Activated CD4-positive, alpha-beta memory T cell treated with anti-CD3 and anti-CD28 coated beads, Interleukin-2, amount 10 ng/mL, durations not matched to agents 7 days and 5 days (primary cell): ENCODE measurements around the gene DIS3L2. TPM values are rescaled to one million over a fixed set of nuclear protein-coding genes. Genes with fewer than 3 reads are reported as not detected.
"Not testable (repeated sequence)": the region's sequence is repeated elsewhere in the genome, so short reads cannot be mapped to it uniquely, and the experiment has no call there.

Experiments used
- CTCF ChIA-PET: fragments of 350-600 bp; sonication (Branson Sonifier 250); formaldehyde crosslinking; loops from one replicate; lab custom pipeline; 2021; ENCODE audit warnings: antibody characterized with exemption, inconsistent platforms; lab: Charles Lee
- POLR2A ChIA-PET: fragments of 350-600 bp; sonication (Branson Sonifier 250); formaldehyde crosslinking; loops from one replicate; lab custom pipeline; 2021; ENCODE audit warnings: antibody characterized with exemption; lab: Charles Lee
- DNase-seq: peaks from one replicate; pipeline ENCODE4 v3.0.0-alpha.2; 2020
- H3K27ac Mint-ChIP-seq: one replicate; pipeline ENCODE4 v1.8.0; 2021; ENCODE audit warnings: mild to moderate bottlenecking, mixed read lengths
- H3K27me3 Mint-ChIP-seq: one replicate; pipeline ENCODE4 v1.8.0; 2021; ENCODE audit warnings: mixed read lengths
- H3K36me3 Mint-ChIP-seq: one replicate; pipeline ENCODE4 v1.8.0; 2021; ENCODE audit warnings: low read depth, mixed read lengths
- H3K4me1 Mint-ChIP-seq: one replicate; pipeline ENCODE4 v1.8.0; 2021; ENCODE audit warnings: mixed read lengths
- H3K4me3 Mint-ChIP-seq: one replicate; pipeline ENCODE4 v1.8.0; 2021; ENCODE audit warnings: mild to moderate bottlenecking, mixed read lengths
- H3K9me3 Mint-ChIP-seq: one replicate; pipeline ENCODE4 v1.8.0; 2021; ENCODE audit warnings: mixed read lengths
- total RNA-seq, 2 experiments: library from RNA; stranded (reverse); gene quantifications; one replicate each; pipeline ENCODE4 v1.2.3, GENCODE V29; 2021

The DIS3L2 gene
- total RNA-seq, 2 experiments from 2014 or later: 25.8 to 30.6 TPM

DNA sequence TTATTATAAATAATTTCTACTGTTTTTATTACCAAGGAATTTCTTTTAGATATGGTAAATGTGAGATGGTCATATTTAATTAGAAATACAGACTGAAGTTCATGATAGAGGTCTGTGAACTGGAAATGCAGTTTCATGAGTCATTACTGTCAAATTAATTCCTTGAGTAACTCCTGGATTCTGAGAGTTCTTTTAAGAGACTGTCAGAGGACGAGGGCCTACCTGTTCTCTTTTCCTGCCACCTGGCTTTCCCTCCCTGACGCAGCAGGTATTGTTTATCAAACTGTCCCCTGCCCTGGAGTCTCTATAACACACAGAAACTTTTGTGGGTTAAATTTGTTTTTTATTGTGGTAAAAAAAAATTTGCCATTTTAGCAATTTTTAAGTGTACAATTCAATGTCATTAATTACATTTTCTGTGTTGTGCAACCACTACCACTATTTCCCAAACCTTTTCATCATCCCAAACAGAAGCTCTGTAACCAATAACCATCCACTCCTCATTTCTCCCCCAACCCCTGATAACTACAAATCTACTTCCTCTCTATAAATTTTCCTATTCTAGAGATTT, 142.6 kb downstream of the DIS3L2 start:
- no peak for DNase-seq
- H3K4me3 Mint-ChIP-seq: no peak overlapping the region

DNA sequence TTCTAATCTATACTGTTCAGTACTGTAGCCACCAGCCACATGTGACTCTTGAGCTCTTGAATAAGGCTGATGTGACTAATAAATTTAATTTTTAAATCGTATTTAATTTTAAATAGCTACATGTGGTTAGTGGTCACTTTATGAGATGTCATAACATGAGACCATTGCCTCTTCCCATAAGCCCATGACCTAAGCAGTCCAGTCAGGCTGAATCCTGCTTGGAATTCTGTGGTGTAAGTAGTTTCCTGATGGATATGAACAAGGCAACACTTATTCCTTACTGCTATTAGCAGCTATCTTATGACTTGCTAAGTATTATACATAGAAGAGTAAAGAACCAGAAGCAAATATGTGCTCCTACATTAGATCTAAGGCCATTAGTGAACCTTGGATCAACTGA, 150.0 kb downstream of the DIS3L2 start:
- CTCF ChIA-PET: no interaction called here
- POLR2A ChIA-PET: no interaction called here
- Mint-ChIP-seq H3K4me1 (peaks cover 22% of the 10 kb centered on the region), H3K27me3 (peaks cover 10% of the 10 kb centered on the region), H3K27ac (no peak overlapping the region), H3K9me3 (peaks cover 6% of the 10 kb centered on the region), H3K36me3 (peaks cover 8% of the 10 kb centered on the region), H3K4me3 (no peak overlapping the region)
- DNase-seq: no peak

More for the DNA sequence above, 142.6 kb downstream of the DIS3L2 start:
- no peak overlapping the region for H3K27ac Mint-ChIP-seq
- H3K9me3 Mint-ChIP-seq: no peaks in the 10 kb centered on the region
- CTCF ChIA-PET: no interaction called here
- POLR2A ChIA-PET: no interaction called here
- no peaks in the 10 kb centered on the region for H3K27me3 Mint-ChIP-seq
- no peaks in the 10 kb centered on the region for H3K36me3 Mint-ChIP-seq
- H3K4me1 Mint-ChIP-seq: no peaks in the 10 kb centered on the region

DNA sequence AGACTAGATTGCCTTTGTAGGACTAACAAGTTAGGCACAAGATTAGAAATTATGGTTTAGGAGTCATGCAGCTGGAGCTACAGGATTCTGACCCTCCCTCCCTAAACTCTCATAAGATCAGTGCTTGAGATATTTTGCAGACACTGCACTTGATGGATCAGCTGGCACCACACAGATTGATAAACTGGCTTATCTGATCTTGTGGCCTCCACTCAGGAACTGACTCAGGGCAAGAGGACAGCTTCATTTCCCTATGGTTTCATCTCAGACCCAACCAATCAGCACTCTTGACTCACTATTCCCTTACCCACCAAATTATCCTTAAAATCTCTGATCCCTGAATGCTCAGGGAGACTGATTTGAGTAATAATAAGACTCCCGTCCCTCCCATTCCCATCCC, 152.3 kb downstream of the DIS3L2 start:
- POLR2A ChIA-PET: interaction anchor here (0.9 kb wide), 1 partner anchor 86 kb away, joined by 3 read pairs; no protein-coding TSS in a partner anchor
- peaks cover 8% of the 10 kb centered on the region for H3K36me3 Mint-ChIP-seq
- H3K4me3 Mint-ChIP-seq: no peak overlapping the region
- DNase-seq: peak; percentile 45
- no peak overlapping the region for H3K27ac Mint-ChIP-seq
- CTCF ChIA-PET: interaction anchor here (0.7 to 1.0 kb wide), 3 partner anchors 87 to 693 kb away, joined by 3 to 5 read pairs (median 4); no protein-coding TSS in a partner anchor
- H3K9me3 Mint-ChIP-seq: peaks cover 6% of the 10 kb centered on the region
- H3K4me1 Mint-ChIP-seq: peaks cover 22% of the 10 kb centered on the region
- H3K27me3 Mint-ChIP-seq: peaks cover 10% of the 10 kb centered on the region

DNA sequence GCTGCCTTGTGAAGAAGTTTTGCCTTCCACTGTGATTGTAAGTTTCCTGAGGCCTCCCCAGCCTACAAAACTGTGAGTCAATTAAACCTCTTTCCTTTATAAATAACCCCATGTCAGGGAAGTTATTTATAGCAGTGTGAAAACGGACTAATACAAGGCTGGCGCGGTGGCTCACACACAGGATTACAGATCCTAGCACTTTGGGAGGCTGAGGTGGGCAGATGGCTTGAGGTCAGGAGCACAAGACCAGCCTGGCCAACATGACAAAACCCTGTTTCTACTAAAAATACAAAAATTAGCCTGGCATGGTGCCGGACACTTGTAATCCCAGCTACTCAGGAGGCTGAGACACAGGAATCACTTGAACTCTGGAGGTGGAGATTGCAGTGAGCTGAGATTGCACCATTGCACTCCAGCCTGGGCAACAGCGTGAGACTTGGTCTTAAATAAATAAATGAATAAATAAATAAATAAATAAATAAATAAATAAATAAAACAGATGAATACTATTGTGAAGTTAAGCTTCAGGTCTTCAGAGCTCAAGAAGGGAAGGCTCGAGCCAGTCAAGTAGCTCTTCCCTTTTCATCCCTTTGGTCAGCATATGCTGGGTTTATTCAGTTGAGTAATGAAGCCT, 154.3 kb downstream of the DIS3L2 start:
- CTCF ChIA-PET, H3K4me3 Mint-ChIP-seq: not testable (repeated sequence)

DNA sequence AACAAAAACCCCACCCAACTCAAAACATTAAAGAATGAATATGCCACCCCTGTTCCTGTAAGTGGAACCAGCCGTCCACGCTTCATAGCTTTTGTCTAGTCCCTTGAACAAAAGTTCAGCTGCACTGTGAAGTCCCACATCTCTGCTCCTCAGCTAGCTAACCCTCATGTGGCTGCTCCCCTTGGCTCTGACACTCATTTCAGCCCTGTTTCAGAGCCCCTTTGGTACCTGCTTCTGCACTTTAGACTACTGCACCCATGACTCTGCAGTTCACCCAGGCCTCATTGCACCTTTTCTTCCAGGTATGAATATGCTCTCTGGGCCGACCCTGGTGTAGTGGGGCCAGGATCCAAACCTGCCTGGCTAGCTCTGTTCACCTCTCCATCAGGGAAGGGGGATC, 155.3 kb downstream of the DIS3L2 start:
- Mint-ChIP-seq H3K27me3 (peaks cover 7% of the 10 kb centered on the region), H3K4me1 (peaks cover 22% of the 10 kb centered on the region), H3K9me3 (peaks cover 6% of the 10 kb centered on the region), H3K36me3 (peaks cover 8% of the 10 kb centered on the region), H3K4me3 (no peak overlapping the region), H3K27ac (no peak overlapping the region)
- DNase-seq: no peak
- ChIA-PET CTCF (no interaction called here), POLR2A (no interaction called here)

More for the DNA sequence above, 154.3 kb downstream of the DIS3L2 start:
- H3K27ac Mint-ChIP-seq, H3K27me3 Mint-ChIP-seq, POLR2A ChIA-PET, DNase-seq, H3K9me3 Mint-ChIP-seq, H3K36me3 Mint-ChIP-seq: not testable (repeated sequence)
- peaks cover 22% of the 10 kb centered on the region for H3K4me1 Mint-ChIP-seq

DNA sequence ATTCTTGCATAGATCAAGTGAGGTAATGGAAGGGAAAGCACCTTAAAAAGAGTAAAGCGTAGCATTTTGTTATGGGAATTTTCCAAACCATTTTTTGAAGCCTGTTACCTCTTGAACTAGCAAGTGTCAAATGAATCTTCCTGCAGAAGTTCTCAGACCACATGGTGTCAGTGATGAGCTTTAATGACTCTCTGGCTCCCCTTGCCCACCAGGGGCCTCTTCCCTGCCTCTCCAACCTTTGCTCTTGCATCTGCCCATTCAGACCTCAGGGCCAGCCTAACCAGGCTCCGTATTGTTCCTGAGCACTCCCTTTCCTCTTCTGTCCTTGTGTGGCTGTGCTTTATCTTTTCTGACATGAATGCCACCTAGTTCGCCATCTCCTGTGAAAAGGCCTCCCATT, 155.9 kb downstream of the DIS3L2 start:
- Mint-ChIP-seq H3K4me3 (no peak overlapping the region), H3K4me1 (peaks cover 20% of the 10 kb centered on the region), H3K27ac (no peak overlapping the region), H3K9me3 (peaks cover 6% of the 10 kb centered on the region), H3K27me3 (peaks cover 5% of the 10 kb centered on the region), H3K36me3 (peaks cover 6% of the 10 kb centered on the region)
- ChIA-PET CTCF (no interaction called here), POLR2A (no interaction called here)
- no peak for DNase-seq

GRCh38 chr2:232120911-232121310, 159.4 kb downstream of the DIS3L2 start:
- no peaks in the 10 kb centered on the region for H3K36me3 Mint-ChIP-seq
- H3K4me1 Mint-ChIP-seq: no peaks in the 10 kb centered on the region
- ChIA-PET POLR2A (no interaction called here), CTCF (no interaction called here)
- no peak for DNase-seq
- no peak overlapping the region for H3K4me3 Mint-ChIP-seq
- no peak overlapping the region for H3K27ac Mint-ChIP-seq
- H3K9me3 Mint-ChIP-seq: no peaks in the 10 kb centered on the region
- no peaks in the 10 kb centered on the region for H3K27me3 Mint-ChIP-seq

GRCh38 chr2:232124309-232124708, 162.8 kb downstream of the DIS3L2 start:
- no peak overlapping the region for H3K27ac Mint-ChIP-seq
- H3K36me3 Mint-ChIP-seq: no peaks in the 10 kb centered on the region
- no peaks in the 10 kb centered on the region for H3K4me1 Mint-ChIP-seq
- no peak for DNase-seq
- no peak overlapping the region for H3K4me3 Mint-ChIP-seq
- ChIA-PET POLR2A (no interaction called here), CTCF (no interaction called here)
- no peaks in the 10 kb centered on the region for H3K9me3 Mint-ChIP-seq
- H3K27me3 Mint-ChIP-seq: no peaks in the 10 kb centered on the region

- Mint-ChIP-seq H3K4me1 (no peaks in the 10 kb centered on the region), H3K9me3 (no peaks in the 10 kb centered on the region), H3K4me3 (no peak overlapping the region), H3K27ac (no peak overlapping the region), H3K36me3 (no peaks in the 10 kb centered on the region), H3K27me3 (no peaks in the 10 kb centered on the region)
- POLR2A ChIA-PET: no interaction called here
- CTCF ChIA-PET: interaction anchor here (1.1 to 1.7 kb wide), 2 partner anchors 29 to 65 kb away, joined by 3 read pairs; no protein-coding TSS in a partner anchor
- no peak for DNase-seq
Observed at GRCh38 chr2:232126301-232127099, 165.0 kb downstream of the DIS3L2 start.

GRCh38 chr2:232129483-232129882, 168.0 kb downstream of the DIS3L2 start:
- no peak overlapping the region for H3K27ac Mint-ChIP-seq
- ChIA-PET POLR2A (no interaction called here), CTCF (interaction anchor here (1.1 kb wide), 1 partner anchor 12 kb away, joined by 3 read pairs; no protein-coding TSS in a partner anchor)

GRCh38 chr2:232132181-232132580, 170.7 kb downstream of the DIS3L2 start:
- DNase-seq: no peak
- H3K36me3 Mint-ChIP-seq: peaks cover 4% of the 10 kb centered on the region
- CTCF ChIA-PET: no interaction called here
- H3K4me1 Mint-ChIP-seq: no peaks in the 10 kb centered on the region
- no peaks in the 10 kb centered on the region for H3K27me3 Mint-ChIP-seq
- no peak overlapping the region for H3K4me3 Mint-ChIP-seq
- H3K27ac Mint-ChIP-seq: no peak overlapping the region
- H3K9me3 Mint-ChIP-seq: no peaks in the 10 kb centered on the region
- POLR2A ChIA-PET: no interaction called here

More at GRCh38 chr2:232129483-232129882, 168.0 kb downstream of the DIS3L2 start:
- H3K4me3 Mint-ChIP-seq: no peak overlapping the region
- H3K4me1 Mint-ChIP-seq: no peaks in the 10 kb centered on the region
- no peaks in the 10 kb centered on the region for H3K9me3 Mint-ChIP-seq
- no peaks in the 10 kb centered on the region for H3K27me3 Mint-ChIP-seq
- H3K36me3 Mint-ChIP-seq: peaks cover 4% of the 10 kb centered on the region
- DNase-seq: no peak

GRCh38 chr2:232133078-232133477, 171.6 kb downstream of the DIS3L2 start:
- H3K4me3 Mint-ChIP-seq: no peak overlapping the region
- DNase-seq: no peak
- H3K27ac Mint-ChIP-seq: no peak overlapping the region
- ChIA-PET POLR2A (no interaction called here), CTCF (no interaction called here)
- no peaks in the 10 kb centered on the region for H3K9me3 Mint-ChIP-seq
- H3K4me1 Mint-ChIP-seq: no peaks in the 10 kb centered on the region
- H3K27me3 Mint-ChIP-seq: no peaks in the 10 kb centered on the region
- peaks cover 4% of the 10 kb centered on the region for H3K36me3 Mint-ChIP-seq

GRCh38 chr2:232134939-232135338, 173.4 kb downstream of the DIS3L2 start:
- Mint-ChIP-seq H3K27ac (no peak overlapping the region), H3K27me3 (no peaks in the 10 kb centered on the region), H3K4me1 (peaks cover 12% of the 10 kb centered on the region), H3K36me3 (peaks cover 4% of the 10 kb centered on the region), H3K4me3 (no peak overlapping the region), H3K9me3 (no peaks in the 10 kb centered on the region)
- CTCF ChIA-PET: no interaction called here
- no peak for DNase-seq
- POLR2A ChIA-PET: no interaction called here
